ENCODE results near the gene PRKD2. TPM values are rescaled to one million over a fixed set of nuclear protein-coding genes. Genes with fewer than 3 reads are reported as not detected.
A peak's percentile ranks its signal among the peaks of the same experiment; 100 is the strongest.

Gene PRKD2
- total and polyA plus RNA-seq, 2 of the 8 experiments (the other 6 are each of a cell fraction or from before 2014, with no cell fraction given) = 24.4 to 63.8 TPM

DNA sequence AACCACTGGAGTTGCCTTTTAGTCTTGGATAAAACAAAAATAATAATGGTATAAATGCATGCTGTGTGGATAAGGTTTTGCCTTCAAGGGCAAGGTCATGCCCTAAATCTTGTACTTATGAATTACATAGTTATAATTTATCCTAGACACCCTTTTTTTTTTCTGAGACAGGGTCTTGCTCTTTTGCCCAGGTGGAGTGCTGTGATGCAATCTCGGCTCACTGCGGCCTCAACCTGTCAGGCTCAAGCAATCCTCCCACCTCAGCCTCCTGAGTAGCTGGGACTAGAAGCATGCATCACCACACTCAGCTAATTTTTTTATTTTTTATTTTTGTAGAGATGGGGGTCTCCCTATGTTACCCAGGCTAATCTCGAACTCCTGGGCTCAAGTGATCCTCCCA is 48.3 kb downstream of the PRKD2 start:
- FAIRE-seq (no peak), DNase-seq (ENCODE audit: low read depth in 1 of 2, low spot score in 2 of 2) (no peak)
- Histone ChIP-seq H2BK5ac (ENCODE audit: low read depth, low read length) (no peak overlapping the region), H3K18ac (ENCODE audit: extremely low read depth, low read length) (no peak overlapping the region), H2BK120ac (replicated peaks; ENCODE audit: low read depth, low read length) (no peak overlapping the region), H3K56ac (replicated peaks; ENCODE audit: insufficient read length, low read depth, low read length) (no peak overlapping the region), H3K9me3 (ENCODE audit: insufficient read depth in 2 of 2, low read depth in 1 of 2, low read length in 1 of 2) (no peaks in the 10 kb centered on the region), H4K5ac (ENCODE audit: insufficient read length, low read depth, low read length) (no peak overlapping the region), H2BK12ac (ENCODE audit: low read depth, low read length) (no peak overlapping the region), H4K8ac (ENCODE audit: extremely low read depth, insufficient read depth, low read length) (no peak overlapping the region), H3K27ac (ENCODE audit: low read depth, low read length) (no peak overlapping the region), H2AK5ac (ENCODE audit: low read depth, low read length) (no peak overlapping the region), H4K20me1 (replicated peaks in 1 of 2; ENCODE audit: control insufficient read depth in 1 of 2, insufficient read depth in 2 of 2, low read length in 2 of 2) (peaks cover 0 to 1% of the 10 kb centered on the region in 2 experiments), H3K79me2 (ENCODE audit: control insufficient read depth in 1 of 2, insufficient read depth in 2 of 2, low read length in 2 of 2) (no peaks in the 10 kb centered on the region), H4K91ac (replicated peaks; ENCODE audit: insufficient read length, low read length) (no peak overlapping the region), H3K36me3 (ENCODE audit: control insufficient read depth in 2 of 4, insufficient read depth in 4 of 4, low read length in 3 of 4) (peaks cover 0 to 9% (median 0%) of the 10 kb centered on the region in 4 experiments; a peak in 2 of 8 replicates), H3K23ac (ENCODE audit: insufficient read length) (no peak overlapping the region), H3K4me3 (ENCODE audit: extremely low read depth in 1 of 4, insufficient read depth in 2 of 4, low read depth in 3 of 4, low read length in 4 of 4) (no peak overlapping the region), H3K4me1 (replicated peaks in 1 of 4; ENCODE audit: control insufficient read depth in 3 of 4, insufficient read depth in 4 of 4, low read length in 3 of 4) (no peaks in the 10 kb centered on the region), H3K23me2 (ENCODE audit: low read depth, low read length) (no peaks in the 10 kb centered on the region), H3K4ac (replicated peaks; ENCODE audit: insufficient read length, low read depth, low read length) (no peak overlapping the region), H2BK20ac (ENCODE audit: low read length) (no peak overlapping the region), H2AFZ (ENCODE audit: low read length) (no peak overlapping the region), H3K27me3 (replicated peaks in 1 of 4; ENCODE audit: control insufficient read depth in 3 of 4, extremely low read depth in 1 of 4, insufficient read depth in 3 of 4, low read length in 3 of 4) (no peaks in the 10 kb centered on the region), H3K79me1 (ENCODE audit: low read depth, low read length) (no peaks in the 10 kb centered on the region), H3K14ac (ENCODE audit: insufficient read length) (no peak overlapping the region), H2BK15ac (ENCODE audit: low read length) (no peak overlapping the region), H3K9ac (replicated peaks in 1 of 4; ENCODE audit: extremely low read depth in 1 of 4, low read depth in 3 of 4, low read length in 3 of 4) (no peak overlapping the region), H3K4me2 (ENCODE audit: insufficient read depth in 1 of 2, low read depth in 2 of 2, low read length in 2 of 2) (no peak overlapping the region)
- TF ChIP-seq SIN3A (conservative IDR thresholded peaks at IDR 0.05 in 1 of 2, IDR thresholded peaks at IDR 0.05 in 1 of 2; ENCODE audit: low read depth in 1 of 2, low read length in 2 of 2) (no peak), EGR1 (IDR thresholded peaks at IDR 0.05; ENCODE audit: borderline replicate concordance, low read depth, low read length) (no peak), GTF2F1 (IDR thresholded peaks at IDR 0.05; ENCODE audit: borderline replicate concordance, low read depth, low read length) (no peak), RXRA (IDR thresholded peaks at IDR 0.05; ENCODE audit: insufficient read depth, low read depth, low read length) (no peak), TAF7 (optimal IDR thresholded peaks at IDR 0.05; ENCODE audit: borderline replicate concordance, low read depth, low read length) (no peak), CEBPB (IDR thresholded peaks at IDR 0.05; ENCODE audit: low read depth, low read length) (peak; percentile 33; the same call in 1 of the 2 replicates)
- POLR2A ChIA-PET (ENCODE audit: partially characterized antibody) = no interaction called here
- CTCF ChIA-PET (ENCODE audit: partially characterized antibody) = interaction anchor here (18.2 kb wide), 1 partner anchor 52 kb away, joined by 341 read pairs; no protein-coding TSS in a partner anchor
- WGBS, 2 experiments (ENCODE audit: extremely low coverage in 1 of 2, insufficient coverage in 1 of 2, insufficient read length in 1 of 2, insufficient replicate concordance in 2 of 2, low coverage in 1 of 2, low lambda C conversion rate in 2 of 2, missing lambda C conversion rate in 1 of 2) = 92% methylated on average over 3 of the region's 3 CpGs; no CpG with 5 or more reads in 1 of the 2 experiments

Measured in H1 (cell line).